MCF 10A (cell line): ENCODE measurements around the gene DYSF. TPM values are rescaled to one million over a fixed set of nuclear protein-coding genes. Genes with fewer than 3 reads are reported as not detected.

Experiments used
- BruUV-seq: library from RNA; stranded (reverse); fragments of 400-500 nt; replicated peaks from 2 replicates; lab custom pipeline; 2021; lab: Mats Ljungman, UMichigan
- CTCF ChIA-PET: fragments of 300-600 bp; sonication (Branson Sonifier 250); formaldehyde crosslinking; extraction: SDS; loops from one replicate; lab custom pipeline; 2021; ENCODE audit warnings: antibody characterized with exemption, inconsistent platforms; lab: Yijun Ruan, JAX
- POLR2A ChIA-PET: fragments of 300-600, 350-650 bp; sonication (Branson Sonifier 250); formaldehyde crosslinking; extraction: SDS; loops from one replicate; lab custom pipeline; 2020; ENCODE audit warnings: antibody characterized with exemption, inconsistent platforms; lab: Yijun Ruan, JAX
- DNase-seq: peaks from one replicate; pipeline ENCODE4 v3.0.0-alpha.2; 2018; ENCODE audit not compliant: unreplicated experiment
- H3K27ac Mint-ChIP-seq: one replicate; pipeline ENCODE4 v1.8.0; 2022; ENCODE audit warnings: mild to moderate bottlenecking, low read depth, mixed read lengths; ENCODE audit not compliant: unreplicated experiment
- H3K27me3 Mint-ChIP-seq: one replicate; pipeline ENCODE4 v1.8.0; 2022; ENCODE audit warnings: mixed read lengths; ENCODE audit not compliant: insufficient read depth, unreplicated experiment
- H3K36me3 Mint-ChIP-seq: one replicate; pipeline ENCODE4 v1.8.0; 2022; ENCODE audit warnings: mild to moderate bottlenecking, moderate library complexity, mixed read lengths; ENCODE audit not compliant: insufficient read depth, unreplicated experiment
- H3K4me1 Mint-ChIP-seq: one replicate; pipeline ENCODE4 v1.8.0; 2022; ENCODE audit warnings: mixed read lengths; ENCODE audit not compliant: insufficient read depth, unreplicated experiment
- H3K4me3 Mint-ChIP-seq: one replicate; pipeline ENCODE4 v1.8.0; 2022; ENCODE audit warnings: mild to moderate bottlenecking, moderate library complexity, mixed read lengths; ENCODE audit not compliant: unreplicated experiment
- H3K9me3 Mint-ChIP-seq: one replicate; pipeline ENCODE4 v1.8.0; 2022; ENCODE audit warnings: mixed read lengths; ENCODE audit not compliant: unreplicated experiment
- intact Hi-C: fragments of 100-400 bp; cut with micrococcal nuclease; formaldehyde crosslinking; loops from 2 replicates; pipeline ENCODE4 v1.14.1; 2022
- total RNA-seq: library from RNA; stranded (reverse); gene quantifications from 2 replicates; pipeline ENCODE4 v1.2.3, GENCODE V29; 2022
- TF ChIP-seq, protein P1 (sequence below): fragments of 200-600 bp; IDR thresholded peaks from one replicate; pipeline ENCODE4 v1.8.0; 2022; ENCODE audit warnings: antibody characterized with exemption, mild to moderate bottlenecking; ENCODE audit not compliant: unreplicated experiment

Gene DYSF
- total RNA-seq, 1 experiment from 2014 or later: 2.0 TPM

DNA sequence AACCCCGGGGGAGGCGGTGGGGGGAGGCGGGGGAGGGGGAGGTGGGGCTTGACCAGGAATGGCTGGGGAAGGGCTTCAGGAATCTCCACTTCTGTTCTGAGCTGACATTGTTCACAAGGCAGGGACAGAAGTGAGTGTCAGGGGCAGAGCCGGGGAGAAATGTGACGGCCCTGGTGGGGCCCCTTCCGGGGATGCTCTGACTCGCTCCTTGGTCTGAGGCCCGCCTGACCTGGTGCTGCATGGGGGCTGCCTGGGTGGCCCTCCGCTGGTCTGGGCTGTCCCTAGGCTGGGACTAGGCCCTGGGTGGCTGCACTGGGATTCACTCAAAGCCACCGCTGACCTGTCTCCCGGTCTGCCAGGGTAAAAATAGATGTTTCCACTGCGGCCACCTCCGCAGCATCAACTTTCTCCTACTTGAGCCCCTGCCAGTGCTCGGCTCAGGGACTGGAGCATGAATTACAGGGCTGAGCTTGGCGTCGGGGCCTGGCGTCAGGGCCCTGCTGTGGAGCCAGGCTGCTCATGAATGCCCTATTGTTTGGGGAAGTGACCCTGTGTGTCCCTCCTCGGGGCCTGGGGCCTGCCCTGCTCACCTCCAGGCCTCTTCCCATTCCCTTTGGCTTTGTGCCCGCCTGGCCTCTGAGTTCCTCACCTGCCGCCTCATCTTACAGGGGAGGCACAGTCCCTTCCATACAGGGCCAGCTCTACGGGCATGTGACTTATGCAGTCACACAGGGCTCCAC is 247.5 kb downstream of the DYSF start:
- Mint-ChIP-seq H3K4me1 (no peaks in the 10 kb centered on the region), H3K27me3 (peaks cover 59% of the 10 kb centered on the region), H3K36me3 (no peaks in the 10 kb centered on the region), H3K9me3 (no peaks in the 10 kb centered on the region), H3K27ac (no peak overlapping the region), H3K4me3 (no peak overlapping the region)
- POLR2A ChIA-PET: no interaction called here
- no peak for DNase-seq
- TF ChIP-seq, protein P1, sequence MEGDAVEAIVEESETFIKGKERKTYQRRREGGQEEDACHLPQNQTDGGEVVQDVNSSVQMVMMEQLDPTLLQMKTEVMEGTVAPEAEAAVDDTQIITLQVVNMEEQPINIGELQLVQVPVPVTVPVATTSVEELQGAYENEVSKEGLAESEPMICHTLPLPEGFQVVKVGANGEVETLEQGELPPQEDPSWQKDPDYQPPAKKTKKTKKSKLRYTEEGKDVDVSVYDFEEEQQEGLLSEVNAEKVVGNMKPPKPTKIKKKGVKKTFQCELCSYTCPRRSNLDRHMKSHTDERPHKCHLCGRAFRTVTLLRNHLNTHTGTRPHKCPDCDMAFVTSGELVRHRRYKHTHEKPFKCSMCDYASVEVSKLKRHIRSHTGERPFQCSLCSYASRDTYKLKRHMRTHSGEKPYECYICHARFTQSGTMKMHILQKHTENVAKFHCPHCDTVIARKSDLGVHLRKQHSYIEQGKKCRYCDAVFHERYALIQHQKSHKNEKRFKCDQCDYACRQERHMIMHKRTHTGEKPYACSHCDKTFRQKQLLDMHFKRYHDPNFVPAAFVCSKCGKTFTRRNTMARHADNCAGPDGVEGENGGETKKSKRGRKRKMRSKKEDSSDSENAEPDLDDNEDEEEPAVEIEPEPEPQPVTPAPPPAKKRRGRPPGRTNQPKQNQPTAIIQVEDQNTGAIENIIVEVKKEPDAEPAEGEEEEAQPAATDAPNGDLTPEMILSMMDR: no peak
- CTCF ChIA-PET: no interaction called here
- no TSS peak for BruUV-seq
- intact Hi-C loops: no loop called here

DNA sequence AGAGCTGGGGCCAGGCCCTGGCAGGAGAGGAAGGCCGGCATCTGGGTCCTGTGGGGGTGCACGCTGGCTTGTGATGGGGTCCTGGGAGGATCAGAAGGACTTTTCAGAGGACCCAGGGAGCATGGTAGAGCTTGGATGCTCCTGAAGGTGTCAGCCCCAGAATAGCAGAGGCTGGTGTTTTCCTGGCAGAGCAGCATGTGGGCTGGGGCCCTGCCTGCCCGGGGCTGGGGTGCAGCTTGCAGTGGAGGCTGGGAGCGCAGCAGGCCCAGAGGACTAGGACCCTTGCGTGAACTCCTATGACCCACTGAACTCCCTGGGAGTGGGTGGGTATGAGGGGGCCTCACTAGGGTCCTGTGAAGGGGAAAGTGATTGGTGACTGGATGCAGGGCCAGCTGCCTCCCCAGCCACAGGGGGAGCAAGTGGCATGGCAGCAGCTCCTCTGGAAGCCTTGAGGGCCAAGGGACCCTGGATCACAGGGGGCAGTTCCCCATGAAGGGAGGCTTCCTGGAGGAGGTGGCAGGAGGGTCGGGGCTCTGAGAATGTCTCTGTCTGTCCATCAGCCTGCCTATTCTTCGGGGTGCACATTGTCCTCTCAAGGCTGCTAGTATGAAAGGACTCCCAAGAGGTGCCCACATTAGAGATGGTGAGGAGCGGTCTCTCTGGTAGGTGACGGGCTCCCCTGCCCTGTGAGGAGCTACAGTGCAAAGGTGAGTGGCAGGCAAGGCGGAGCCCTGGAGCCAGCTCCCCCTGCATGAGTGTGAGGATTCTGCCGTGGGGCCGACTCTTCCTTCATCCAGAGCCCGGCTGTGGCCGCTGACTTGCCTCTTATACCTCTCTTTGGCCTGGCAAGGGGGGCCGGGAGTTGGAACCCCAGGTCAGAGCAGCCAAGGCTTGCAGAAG is 249.0 kb downstream of the DYSF start:
- Mint-ChIP-seq H3K27ac (no peak overlapping the region), H3K36me3 (no peaks in the 10 kb centered on the region), H3K27me3 (peaks cover 60% of the 10 kb centered on the region), H3K4me3 (no peak overlapping the region), H3K9me3 (no peaks in the 10 kb centered on the region), H3K4me1 (no peaks in the 10 kb centered on the region)
- TF ChIP-seq, protein P1: no peak
- ChIA-PET POLR2A (no interaction called here), CTCF (no interaction called here)
- no peak for DNase-seq
- intact Hi-C loops: no loop called here
- BruUV-seq: no TSS peak

DNA sequence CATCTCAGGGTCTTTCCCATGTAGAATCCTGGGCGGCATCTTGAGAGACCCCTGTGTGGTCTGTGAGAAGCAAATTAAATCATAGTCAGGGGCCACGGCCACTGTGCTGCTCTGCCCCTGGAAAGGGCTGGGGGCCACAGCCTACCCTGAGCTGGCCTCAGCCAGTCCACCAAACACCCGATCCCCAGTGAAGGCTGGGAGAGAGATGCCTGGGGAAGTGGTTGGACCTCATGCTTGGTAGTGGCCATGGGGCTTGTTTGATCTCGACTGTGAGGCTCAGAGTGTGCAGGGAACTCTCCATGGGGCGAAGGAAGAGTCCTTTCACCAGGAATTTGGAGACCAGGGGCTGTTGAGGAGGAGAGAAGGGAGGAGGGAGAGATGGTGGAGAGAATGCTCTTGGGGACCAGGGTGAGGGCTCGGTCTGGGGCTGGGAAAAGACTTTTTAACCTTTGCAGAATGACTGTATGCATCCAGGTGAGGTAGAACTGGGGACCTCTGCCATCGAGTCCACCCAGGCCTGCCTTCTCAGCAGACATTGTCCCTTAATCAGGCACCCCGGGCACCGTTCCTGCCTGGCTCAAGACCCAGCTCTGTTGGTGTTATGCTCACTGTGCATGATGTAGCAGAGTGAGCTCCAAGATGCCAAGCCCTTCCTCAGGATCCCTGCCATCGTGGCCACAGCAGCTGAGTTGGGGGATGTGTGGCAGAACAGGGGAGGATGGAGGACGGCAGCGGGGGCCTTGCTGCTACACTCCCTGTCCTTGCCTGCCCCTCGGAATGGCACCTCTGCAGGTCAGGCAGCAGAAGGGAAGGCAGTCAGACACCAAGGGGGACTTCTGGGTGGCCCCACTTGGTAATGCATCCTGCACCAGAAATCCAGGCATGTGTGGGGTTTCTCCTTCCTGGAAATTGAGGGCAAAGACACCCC is 249.9 kb downstream of the DYSF start:
- ChIA-PET POLR2A (no interaction called here), CTCF (interaction anchor here (1.2 kb wide), 1 partner anchor 93 kb away, joined by 4 read pairs; no protein-coding TSS in a partner anchor)
- Mint-ChIP-seq H3K27me3 (peaks cover 60% of the 10 kb centered on the region), H3K4me1 (no peaks in the 10 kb centered on the region), H3K27ac (no peak overlapping the region), H3K9me3 (no peaks in the 10 kb centered on the region), H3K36me3 (no peaks in the 10 kb centered on the region), H3K4me3 (no peak overlapping the region)
- DNase-seq: no peak
- BruUV-seq: no TSS peak
- TF ChIP-seq, protein P1: no peak
- intact Hi-C loops: no loop called here
